Measurements from ENCODE around the gene PFDN6.

PFDN6 gene

GRCh38 chr6:33329058-33329457 lies 39.7 kb downstream of the PFDN6 start:
- DNase-seq (ENCODE audit: low read depth) = no peak
- no peak overlapping the region for H3K4me3 ChIP-seq (ENCODE audit: control insufficient read depth, low read depth, low read length)
- TF ChIP-seq CTCF (conservative IDR thresholded peaks at IDR 0.05; ENCODE audit: control insufficient read depth, insufficient read depth, low read depth, low read length) = no peak

GRCh38 chr6:33330736-33331135 lies 41.3 kb downstream of the PFDN6 start:
- H3K4me3 ChIP-seq (ENCODE audit: control insufficient read depth, low read depth, low read length) = no peak overlapping the region
- DNase-seq (ENCODE audit: low read depth) = no peak
- no peak for TF ChIP-seq CTCF (conservative IDR thresholded peaks at IDR 0.05; ENCODE audit: control insufficient read depth, insufficient read depth, low read depth, low read length)

- H3K4me3 ChIP-seq (ENCODE audit: control insufficient read depth, low read depth, low read length) = no peak overlapping the region
- TF ChIP-seq CTCF (conservative IDR thresholded peaks at IDR 0.05; ENCODE audit: control insufficient read depth, insufficient read depth, low read depth, low read length) = no peak
- no peak for DNase-seq (ENCODE audit: low read depth)
Observed at GRCh38 chr6:33333666-33334065, 44.3 kb downstream of the PFDN6 start.

- no peak for DNase-seq (ENCODE audit: low read depth)
- no peak overlapping the region for H3K4me3 ChIP-seq (ENCODE audit: control insufficient read depth, low read depth, low read length)
- no peak for TF ChIP-seq CTCF (conservative IDR thresholded peaks at IDR 0.05; ENCODE audit: control insufficient read depth, insufficient read depth, low read depth, low read length)
Observed at GRCh38 chr6:33335916-33336315, 46.5 kb downstream of the PFDN6 start.

- no peak overlapping the region for H3K4me3 ChIP-seq (ENCODE audit: control insufficient read depth, low read depth, low read length)
- TF ChIP-seq CTCF (conservative IDR thresholded peaks at IDR 0.05; ENCODE audit: control insufficient read depth, insufficient read depth, low read depth, low read length) = no peak
- DNase-seq (ENCODE audit: low read depth) = no peak
Observed at GRCh38 chr6:33336495-33336894, 47.1 kb downstream of the PFDN6 start.

- TF ChIP-seq CTCF (conservative IDR thresholded peaks at IDR 0.05; ENCODE audit: control insufficient read depth, insufficient read depth, low read depth, low read length) = no peak
- no peak overlapping the region for H3K4me3 ChIP-seq (ENCODE audit: control insufficient read depth, low read depth, low read length)
- DNase-seq (ENCODE audit: low read depth) = no peak
Observed at GRCh38 chr6:33339193-33339592, 49.8 kb downstream of the PFDN6 start.
